OCI-LY7 (cell line): ENCODE results near the gene FMR1NB. TPM values are rescaled to one million over a fixed set of nuclear protein-coding genes. Genes with fewer than 3 reads are reported as not detected.

Experiments
- BruUV-seq: library from RNA; stranded (reverse); fragments of 400-500 nt; replicated peaks from 2 replicates; lab custom pipeline; 2021; lab: Mats Ljungman, UMichigan
- CTCF ChIA-PET: fragments of 300-600 bp; sonication (Branson Sonifier 250); formaldehyde crosslinking; loops from one replicate; lab custom pipeline; 2022; ENCODE audit warnings: antibody characterized with exemption; ENCODE audit not compliant: unreplicated experiment; lab: Charles Lee
- POLR2A ChIA-PET: fragments of 300-600 bp; sonication (Branson Sonifier 250); formaldehyde crosslinking; loops from one replicate; lab custom pipeline; 2022; ENCODE audit warnings: antibody characterized with exemption; lab: Charles Lee
- DNase-seq: peaks from one replicate; pipeline ENCODE4 v3.0.0-alpha.2; 2015; ENCODE audit warnings: low spot score
- H2AFZ ChIP-seq: fragments of 200-600 bp; sonication (generic), shearing (Covaris generic); 2 replicates; pipeline ENCODE4 v1.6.1; 2014; ENCODE audit warnings: mild to moderate bottlenecking, antibody characterized with exemption, low read length, moderate library complexity
- H3K27ac ChIP-seq: fragments of 200-600 bp; sonication (generic); 2 replicates; pipeline ENCODE4 v1.5.1; 2014; ENCODE audit warnings: mixed run types, low read depth, mild to moderate bottlenecking, moderate library complexity, low read length, inconsistent platforms; ENCODE audit not compliant: poor library complexity, severe bottlenecking
- H3K36me3 ChIP-seq: fragments of 200-600 bp; sonication (generic); 2 replicates; pipeline ENCODE4 v1.6.1; 2014; ENCODE audit warnings: mild to moderate bottlenecking, antibody characterized with exemption, low read length, moderate library complexity, mixed read lengths; ENCODE audit not compliant: insufficient read depth
- H3K4me1 ChIP-seq: fragments of 200-600 bp; sonication (generic); 2 replicates; pipeline ENCODE4 v1.5.1; 2014; ENCODE audit warnings: mild to moderate bottlenecking, low read length; ENCODE audit not compliant: insufficient read depth, poor library complexity, severe bottlenecking
- H3K4me2 ChIP-seq: fragments of 200-600 bp; sonication (generic); 2 replicates; pipeline ENCODE4 v1.6.1; 2014; ENCODE audit warnings: mild to moderate bottlenecking, low read length
- H3K4me3 ChIP-seq: fragments of 200-600 bp; sonication (generic); 2 replicates; pipeline ENCODE4 v1.5.1; 2014; ENCODE audit warnings: mild to moderate bottlenecking, low read depth, low read length; ENCODE audit not compliant: poor library complexity, severe bottlenecking
- H3K79me2 ChIP-seq: fragments of 200-600 bp; sonication (generic); 2 replicates; pipeline ENCODE4 v1.6.1; 2016; ENCODE audit warnings: low read depth, mild to moderate bottlenecking, low read length, moderate library complexity, mixed read lengths; ENCODE audit not compliant: insufficient read depth
- H3K9me2 ChIP-seq: fragments of 200-600 bp; sonication (generic); 2 replicates; pipeline ENCODE4 v1.6.1; 2016; ENCODE audit warnings: mild to moderate bottlenecking, low read length, mixed read lengths; ENCODE audit not compliant: insufficient read depth
- H3K9me3 ChIP-seq: fragments of 200-600 bp; sonication (generic); 2 replicates; pipeline ENCODE4 v1.6.1; 2014; ENCODE audit warnings: mild to moderate bottlenecking, mixed run types, low read length, mixed read lengths
- H4K20me1 ChIP-seq: fragments of 200-600 bp; sonication (generic); 2 replicates; pipeline ENCODE4 v1.6.1; 2014; ENCODE audit warnings: mild to moderate bottlenecking, antibody characterized with exemption, low read length, moderate library complexity, mixed read lengths; ENCODE audit not compliant: insufficient read depth
- EZH2phosphoT487 ChIP-seq: fragments of 200-600 bp; sonication (generic); IDR thresholded peaks from 2 replicates; pipeline ENCODE4 v1.6.1; 2018; ENCODE audit warnings: low read depth, borderline replicate concordance, mild to moderate bottlenecking, mixed run types, antibody characterized with exemption, low read length, moderate library complexity, mixed read lengths
- intact Hi-C: fragments of 100-400 bp; cut with micrococcal nuclease; formaldehyde crosslinking; loops from one replicate; pipeline ENCODE4 v1.10.0; 2022; ENCODE audit not compliant: unreplicated experiment
- total RNA-seq, 2 experiments: library from RNA; depleted of rRNA in 1 of 2; stranded (reverse); fragments of >200 nt in 1 of 2; shearing (Covaris generic) in 1 of 2; gene quantifications; 2 replicates each; pipeline ENCODE4 v1.2.3, GENCODE V29; 2014 to 2022
- TF ChIP-seq, protein P1 (sequence below): fragments of 200-600 bp; sonication (generic); conservative IDR thresholded peaks from 2 replicates; pipeline ENCODE4 v1.5.1; 2014; ENCODE audit warnings: mild to moderate bottlenecking, antibody characterized with exemption, low read length, moderate library complexity, mixed read lengths

The FMR1NB gene
- total RNA-seq, 2 experiments from 2014 or later: not detected

DNA sequence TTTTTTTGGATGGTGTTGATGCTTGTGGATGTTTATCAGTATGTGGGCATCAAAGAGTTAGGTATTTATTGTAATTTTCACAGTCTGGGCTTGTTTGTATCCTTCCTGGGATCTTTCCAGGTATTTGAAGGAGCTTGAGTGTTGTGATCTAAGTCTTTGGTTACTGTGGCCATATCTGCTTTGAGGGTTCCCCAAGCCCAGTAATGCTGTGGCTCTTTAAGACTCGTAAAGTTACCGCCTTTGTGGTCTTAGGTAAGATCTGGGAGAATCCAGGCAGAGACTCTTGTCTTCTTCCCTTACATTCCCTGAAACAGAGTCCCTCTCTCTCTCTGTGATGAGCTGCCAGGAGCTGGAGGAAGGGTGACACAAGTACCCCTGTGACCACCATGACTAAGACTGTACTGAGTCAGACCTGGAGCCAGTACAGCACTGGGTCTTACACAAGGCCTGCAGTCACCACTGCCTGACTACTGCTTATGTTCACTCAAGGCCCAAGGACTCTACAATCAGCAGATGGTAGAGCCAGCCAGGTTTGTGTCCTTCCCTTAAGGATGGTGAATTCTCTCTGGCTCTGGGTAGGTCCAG, 62.2 kb downstream of the FMR1NB start:
- Histone ChIP-seq H3K9me2 (no peaks in the 10 kb centered on the region), H3K27ac (no peak overlapping the region), H3K36me3 (no peaks in the 10 kb centered on the region), H2AFZ (no peak overlapping the region), H3K4me2 (no peak overlapping the region), H3K4me1 (no peaks in the 10 kb centered on the region), H3K9me3 (no peaks in the 10 kb centered on the region), H3K4me3 (no peak overlapping the region), H4K20me1 (no peaks in the 10 kb centered on the region), H3K79me2 (no peaks in the 10 kb centered on the region)
- DNase-seq: no peak
- ChIA-PET POLR2A (no interaction called here), CTCF (no interaction called here)
- intact Hi-C loops: loop anchor here (10.0 kb wide), 1 partner anchor 1031 kb away; no protein-coding TSS in a partner anchor
- TF ChIP-seq EZH2phosphoT487: no peak
- TF ChIP-seq, protein P1, sequence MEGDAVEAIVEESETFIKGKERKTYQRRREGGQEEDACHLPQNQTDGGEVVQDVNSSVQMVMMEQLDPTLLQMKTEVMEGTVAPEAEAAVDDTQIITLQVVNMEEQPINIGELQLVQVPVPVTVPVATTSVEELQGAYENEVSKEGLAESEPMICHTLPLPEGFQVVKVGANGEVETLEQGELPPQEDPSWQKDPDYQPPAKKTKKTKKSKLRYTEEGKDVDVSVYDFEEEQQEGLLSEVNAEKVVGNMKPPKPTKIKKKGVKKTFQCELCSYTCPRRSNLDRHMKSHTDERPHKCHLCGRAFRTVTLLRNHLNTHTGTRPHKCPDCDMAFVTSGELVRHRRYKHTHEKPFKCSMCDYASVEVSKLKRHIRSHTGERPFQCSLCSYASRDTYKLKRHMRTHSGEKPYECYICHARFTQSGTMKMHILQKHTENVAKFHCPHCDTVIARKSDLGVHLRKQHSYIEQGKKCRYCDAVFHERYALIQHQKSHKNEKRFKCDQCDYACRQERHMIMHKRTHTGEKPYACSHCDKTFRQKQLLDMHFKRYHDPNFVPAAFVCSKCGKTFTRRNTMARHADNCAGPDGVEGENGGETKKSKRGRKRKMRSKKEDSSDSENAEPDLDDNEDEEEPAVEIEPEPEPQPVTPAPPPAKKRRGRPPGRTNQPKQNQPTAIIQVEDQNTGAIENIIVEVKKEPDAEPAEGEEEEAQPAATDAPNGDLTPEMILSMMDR: no peak
- no TSS peak for BruUV-seq

DNA sequence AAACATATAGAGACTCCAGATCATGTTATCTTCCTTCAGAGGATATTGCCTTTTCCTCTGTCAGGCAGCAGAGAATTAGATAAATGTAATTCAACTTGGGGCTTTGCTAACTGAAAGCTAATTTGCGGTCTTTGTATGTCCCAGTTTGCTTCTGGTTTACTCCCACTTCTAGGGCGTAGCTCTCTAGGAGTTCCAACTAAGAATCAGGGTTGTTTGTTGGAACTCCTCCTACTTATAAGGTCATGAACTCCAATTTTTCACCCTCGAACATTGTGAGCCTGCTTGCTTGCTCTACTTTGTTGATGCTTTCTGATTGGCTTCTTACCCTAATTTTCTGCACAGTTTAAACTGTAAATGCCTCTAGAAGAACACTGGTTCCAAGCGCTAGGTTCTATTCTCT, 66.1 kb downstream of the FMR1NB start:
- BruUV-seq: no TSS peak
- intact Hi-C loops: loop anchor here (10.0 kb wide), 1 partner anchor 1028 kb away; no protein-coding TSS in a partner anchor
- no peak overlapping the region for H2AFZ ChIP-seq
- no peaks in the 10 kb centered on the region for H3K9me2 ChIP-seq
- H3K9me3 ChIP-seq: no peaks in the 10 kb centered on the region
- H3K36me3 ChIP-seq: no peaks in the 10 kb centered on the region
- H3K79me2 ChIP-seq: no peaks in the 10 kb centered on the region
- no peak overlapping the region for H3K4me2 ChIP-seq
- H4K20me1 ChIP-seq: no peaks in the 10 kb centered on the region
- DNase-seq: no peak
- CTCF ChIA-PET: no interaction called here
- no peaks in the 10 kb centered on the region for H3K4me1 ChIP-seq
- no peak overlapping the region for H3K27ac ChIP-seq
- TF ChIP-seq, protein P1: no peak
- no peak for TF ChIP-seq EZH2phosphoT487
- POLR2A ChIA-PET: interaction anchor here (0.8 kb wide), 1 partner anchor 41 kb away, joined by 4 read pairs; no protein-coding TSS in a partner anchor
- H3K4me3 ChIP-seq: no peak overlapping the region

DNA sequence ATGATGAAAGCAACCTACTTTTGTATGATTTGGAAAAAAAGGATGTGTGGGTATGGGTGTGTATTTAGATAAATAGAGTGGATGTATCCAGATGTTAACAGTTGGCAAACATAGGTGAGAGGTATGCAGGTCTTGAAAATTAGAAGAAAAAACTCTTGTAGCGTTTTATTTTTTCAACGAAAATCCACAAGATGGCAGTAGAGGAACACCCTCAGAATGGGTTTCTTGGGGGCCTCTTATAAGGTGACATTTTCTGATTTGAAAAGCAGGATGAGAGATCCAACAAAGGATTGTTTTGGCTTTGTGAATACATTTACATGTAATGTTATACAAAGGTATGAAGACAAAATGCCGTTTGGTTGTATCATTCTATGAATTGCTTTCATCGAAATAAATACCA, 68.3 kb downstream of the FMR1NB start:
- CTCF ChIA-PET: no interaction called here
- intact Hi-C loops: loop anchor here (2.0 to 10.0 kb wide), 3 partner anchors 1025 to 1421 kb away; no protein-coding TSS in a partner anchor
- no peaks in the 10 kb centered on the region for H3K79me2 ChIP-seq
- no peak for TF ChIP-seq EZH2phosphoT487
- TF ChIP-seq, protein P1: peak; percentile 82
- no peaks in the 10 kb centered on the region for H3K36me3 ChIP-seq
- BruUV-seq: no TSS peak
- no peaks in the 10 kb centered on the region for H3K9me2 ChIP-seq
- peak; percentile 60 for DNase-seq
- H3K9me3 ChIP-seq: no peaks in the 10 kb centered on the region
- H4K20me1 ChIP-seq: no peaks in the 10 kb centered on the region
- H3K4me3 ChIP-seq: no peak overlapping the region
- H3K4me2 ChIP-seq: no peak overlapping the region
- no peaks in the 10 kb centered on the region for H3K4me1 ChIP-seq
- H3K27ac ChIP-seq: no peak overlapping the region
- no peak overlapping the region for H2AFZ ChIP-seq
- POLR2A ChIA-PET: no interaction called here
